ES-I3 (cell line): Measurements from ENCODE around the gene INTS6L.
A peak's percentile ranks its signal among the peaks of the same experiment; 100 is the strongest.

Experiments used
- H3K36me3 ChIP-seq: 2 replicates; pipeline ENCODE4 v1.6.1; 2013; ENCODE audit warnings: mild to moderate bottlenecking, low read length, control low read depth, moderate library complexity; ENCODE audit not compliant: insufficient read depth
- H3K4me1 ChIP-seq: 2 replicates; pipeline ENCODE4 v1.6.1; 2013; ENCODE audit warnings: mild to moderate bottlenecking, control low read depth, low read length; ENCODE audit not compliant: insufficient read depth
- H3K9ac ChIP-seq: 2 replicates; pipeline ENCODE4 v1.6.1; 2013; ENCODE audit warnings: low read depth, mild to moderate bottlenecking, low read length, moderate library complexity
- H3K9me3 ChIP-seq: 2 replicates; pipeline ENCODE4 v1.6.1; 2013; ENCODE audit warnings: mild to moderate bottlenecking, low read length, moderate library complexity; ENCODE audit not compliant: control insufficient read depth, insufficient read depth

INTS6L gene, protein sequence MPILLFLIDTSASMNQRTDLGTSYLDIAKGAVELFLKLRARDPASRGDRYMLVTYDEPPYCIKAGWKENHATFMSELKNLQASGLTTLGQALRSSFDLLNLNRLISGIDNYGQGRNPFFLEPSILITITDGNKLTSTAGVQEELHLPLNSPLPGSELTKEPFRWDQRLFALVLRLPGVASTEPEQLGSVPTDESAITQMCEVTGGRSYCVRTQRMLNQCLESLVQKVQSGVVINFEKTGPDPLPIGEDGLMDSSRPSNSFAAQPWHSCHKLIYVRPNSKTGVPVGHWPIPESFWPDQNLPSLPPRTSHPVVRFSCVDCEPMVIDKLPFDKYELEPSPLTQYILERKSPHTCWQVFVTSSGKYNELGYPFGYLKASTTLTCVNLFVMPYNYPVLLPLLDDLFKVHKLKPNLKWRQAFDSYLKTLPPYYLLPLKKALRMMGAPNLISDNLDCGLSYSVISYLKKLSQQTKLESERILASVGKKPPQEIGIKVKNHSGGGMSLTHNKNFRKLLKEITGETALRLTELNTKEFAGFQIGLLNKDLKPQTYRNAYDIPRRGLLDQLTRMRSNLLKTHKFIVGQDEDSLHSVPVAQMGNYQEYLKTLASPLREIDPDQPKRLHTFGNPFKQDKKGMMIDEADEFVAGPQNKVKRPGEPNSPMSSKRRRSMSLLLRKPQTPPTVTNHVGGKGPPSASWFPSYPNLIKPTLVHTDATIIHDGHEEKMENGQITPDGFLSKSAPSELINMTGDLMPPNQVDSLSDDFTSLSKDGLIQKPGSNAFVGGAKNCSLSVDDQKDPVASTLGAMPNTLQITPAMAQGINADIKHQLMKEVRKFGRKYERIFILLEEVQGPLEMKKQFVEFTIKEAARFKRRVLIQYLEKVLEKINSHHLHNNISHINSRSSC

DNA sequence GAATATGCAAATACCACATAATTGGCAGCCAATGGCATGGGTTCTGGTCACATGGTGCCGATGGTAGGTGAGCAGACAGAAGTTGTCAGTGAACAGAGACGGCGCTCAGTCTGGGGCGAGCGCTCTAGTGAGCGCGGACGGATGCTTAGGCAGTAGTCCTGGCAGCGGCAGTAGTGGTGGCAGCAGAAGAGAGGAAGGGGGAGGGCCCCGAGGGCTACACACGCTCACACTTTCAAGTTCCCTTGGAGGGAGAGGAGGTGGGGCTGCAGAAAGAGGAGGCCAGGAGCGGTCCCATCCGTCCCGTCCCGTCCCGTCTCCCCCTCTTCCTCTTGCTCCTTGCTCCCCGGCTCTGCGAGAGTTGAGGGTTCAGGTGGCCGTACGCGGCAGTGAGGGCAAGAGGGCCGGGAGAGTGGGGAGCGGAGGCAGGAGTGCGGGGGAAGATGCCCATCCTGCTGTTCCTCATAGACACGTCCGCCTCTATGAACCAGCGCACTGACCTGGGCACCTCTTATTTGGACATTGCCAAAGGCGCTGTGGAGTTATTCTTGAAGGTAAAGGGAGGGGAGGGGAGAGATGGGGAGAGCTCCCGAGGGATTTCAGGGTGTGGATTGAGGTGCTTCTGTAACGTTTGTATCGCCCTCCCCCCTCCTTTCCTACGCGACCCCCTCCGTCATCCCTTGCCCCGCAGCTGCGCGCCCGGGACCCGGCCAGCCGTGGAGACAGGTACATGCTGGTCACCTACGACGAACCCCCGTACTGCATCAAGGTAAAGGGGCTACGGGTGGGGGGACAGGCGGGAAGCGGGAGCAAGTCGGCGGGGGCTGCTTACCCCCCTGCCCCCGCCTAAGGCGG lies at the start of gene INTS6L:
Gene INTS6L (plus strand): TSS at position 108 of the 852 bp plus-strand sequence. CDS start 333 bp downstream, at position 441.
- no peaks in the 10 kb centered on the region for H3K9me3 ChIP-seq
- H3K4me1 ChIP-seq, result peaks cover 5% of the 10 kb centered on the region; the same call in 1 of the 2 replicates
- H3K36me3 ChIP-seq, result no peaks in the 10 kb centered on the region
- H3K9ac ChIP-seq, result peak within 1 kb of the TSS; percentile 75

DNA sequence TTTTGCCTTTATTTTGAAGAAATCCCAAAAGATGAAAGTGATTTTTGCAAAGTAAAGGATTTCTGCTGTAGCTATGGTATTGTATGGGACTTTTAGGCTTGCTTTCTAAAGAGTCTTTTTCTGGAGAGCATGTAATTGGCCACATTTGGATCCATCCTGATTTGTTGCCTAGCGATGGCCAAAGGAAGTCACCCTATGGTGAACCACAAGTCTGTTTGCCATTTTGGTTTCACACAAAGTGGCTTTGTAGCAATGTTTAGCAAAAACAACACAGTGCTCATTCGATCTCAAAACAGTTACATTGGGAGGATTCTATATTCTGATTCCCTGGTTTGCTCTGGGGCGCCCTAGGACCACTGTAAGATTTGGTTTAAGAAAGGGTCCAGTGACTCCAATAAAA lies 44.1 kb upstream of the INTS6L start:
- H3K9me3 ChIP-seq, result no peaks in the 10 kb centered on the region
- no peaks in the 10 kb centered on the region for H3K4me1 ChIP-seq
- no peaks in the 10 kb centered on the region for H3K36me3 ChIP-seq
- no peak overlapping the region for H3K9ac ChIP-seq

DNA sequence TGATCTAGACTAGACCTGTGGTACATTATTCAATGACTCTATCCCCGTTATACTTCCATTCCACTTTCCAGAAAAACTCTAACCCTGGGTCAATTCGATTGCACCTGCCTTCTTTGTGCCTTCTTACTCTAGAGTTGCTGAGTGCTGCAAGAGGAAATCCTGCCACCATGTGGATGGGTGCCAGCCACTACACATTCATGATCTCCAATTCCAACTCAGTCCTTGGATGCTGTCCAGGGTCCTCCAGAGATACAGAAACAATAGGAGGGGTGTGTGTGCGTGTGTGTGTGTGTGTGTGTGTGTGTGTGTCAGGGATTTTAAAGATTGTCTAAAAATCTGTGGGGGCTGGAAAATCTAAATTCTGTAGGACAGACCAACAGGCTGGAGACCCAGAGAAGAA lies 42.9 kb upstream of the INTS6L start:
- Histone ChIP-seq H3K4me1 (no peaks in the 10 kb centered on the region), H3K36me3 (no peaks in the 10 kb centered on the region), H3K9me3 (no peaks in the 10 kb centered on the region), H3K9ac (no peak overlapping the region)

DNA sequence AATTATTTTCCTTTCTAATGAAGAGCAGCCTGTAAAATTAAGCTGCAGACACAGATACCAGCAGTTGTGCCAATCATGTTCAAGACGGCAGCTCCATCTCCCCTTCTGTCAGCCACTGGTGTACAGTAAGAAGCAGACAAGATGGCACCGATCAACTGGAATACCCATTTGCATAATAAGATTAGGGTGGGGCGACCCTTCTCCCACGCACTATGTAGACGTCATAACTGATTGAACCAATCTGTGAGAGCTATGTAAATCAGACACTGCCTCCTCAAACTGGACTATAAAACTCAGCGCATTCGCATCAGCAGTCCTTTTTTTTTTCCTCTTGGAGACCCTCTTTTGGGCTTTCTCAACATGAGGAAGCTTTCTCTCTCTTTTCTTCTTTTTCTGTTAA lies 40.4 kb upstream of the INTS6L start:
- H3K9ac ChIP-seq, result no peak overlapping the region
- H3K4me1 ChIP-seq, result no peaks in the 10 kb centered on the region
- no peaks in the 10 kb centered on the region for H3K9me3 ChIP-seq
- H3K36me3 ChIP-seq, result no peaks in the 10 kb centered on the region

DNA sequence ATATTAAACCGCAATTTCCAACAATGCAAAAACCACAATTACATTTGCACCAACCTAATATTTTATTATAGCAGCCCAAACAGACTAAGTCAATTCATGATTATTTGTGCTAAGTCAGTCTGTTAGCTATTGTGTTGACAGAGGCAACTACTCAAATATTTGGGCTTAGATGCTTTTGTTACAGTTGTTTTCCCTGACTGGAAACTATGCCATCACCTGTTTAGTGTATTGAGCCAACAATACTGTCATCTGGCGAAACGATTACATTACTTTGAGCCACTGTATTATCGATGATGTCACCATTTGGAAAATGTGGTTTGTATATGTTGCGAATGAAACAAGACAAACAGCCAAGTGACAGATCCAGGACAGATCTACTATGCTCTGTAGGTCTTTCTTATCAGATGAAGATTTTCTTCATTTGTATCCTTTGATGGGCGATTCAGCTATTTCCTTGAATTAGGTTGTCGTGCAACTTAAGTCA lies 38.7 kb upstream of the INTS6L start:
- Histone ChIP-seq H3K4me1 (no peaks in the 10 kb centered on the region), H3K9ac (no peak overlapping the region), H3K9me3 (no peaks in the 10 kb centered on the region), H3K36me3 (no peaks in the 10 kb centered on the region)

DNA sequence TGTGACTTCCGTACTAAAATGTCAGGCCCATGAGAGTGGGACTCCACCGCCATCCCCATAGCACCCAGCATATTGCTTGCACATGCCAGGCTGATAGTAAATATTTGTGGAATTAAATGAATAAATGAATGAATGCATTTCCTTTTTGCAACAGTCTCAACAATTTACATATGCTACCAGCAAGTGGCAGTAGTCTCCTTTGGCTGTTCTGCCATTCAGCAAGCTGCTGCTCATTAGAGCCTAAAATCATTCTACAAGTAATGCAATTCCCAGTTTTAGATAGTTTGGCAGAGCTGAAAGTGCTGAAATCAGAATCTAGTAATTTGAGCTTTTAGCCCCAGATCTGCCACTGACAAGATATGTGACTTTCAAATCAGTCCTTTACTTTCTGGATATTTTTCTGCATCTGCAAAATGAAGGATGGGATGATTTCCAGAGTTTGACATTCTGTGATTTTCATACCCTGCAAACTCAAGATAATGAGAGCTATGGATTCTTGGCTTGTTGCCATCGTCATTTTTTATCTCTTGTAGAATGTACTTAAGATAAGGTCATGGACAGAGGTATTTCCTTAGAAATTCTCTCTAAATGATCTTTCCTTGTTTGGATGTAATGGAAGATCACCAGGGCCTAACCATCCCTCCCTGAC lies 35.7 kb upstream of the INTS6L start:
- Histone ChIP-seq H3K36me3 (no peaks in the 10 kb centered on the region), H3K9me3 (no peaks in the 10 kb centered on the region), H3K4me1 (no peaks in the 10 kb centered on the region), H3K9ac (no peak overlapping the region)

DNA sequence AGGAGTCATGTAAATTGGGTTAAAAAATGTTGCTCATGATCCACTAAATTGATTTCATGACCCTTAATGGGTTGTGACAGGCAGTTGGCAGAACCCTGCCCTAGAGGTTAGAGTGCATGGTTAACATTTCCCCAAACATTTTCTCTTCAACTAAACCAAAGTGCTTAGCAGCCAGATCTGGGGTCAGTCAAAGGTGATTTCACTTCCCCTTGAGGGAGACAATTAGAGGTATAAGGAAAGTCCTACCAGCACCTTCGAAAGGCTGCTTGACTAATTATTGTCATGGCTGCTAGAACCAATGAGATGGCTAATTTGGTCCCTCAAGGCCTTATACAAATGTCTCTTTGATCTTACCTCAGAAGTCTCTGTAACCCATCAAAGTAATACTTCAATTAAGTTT lies 30.9 kb upstream of the INTS6L start:
- Histone ChIP-seq H3K9ac (no peak overlapping the region), H3K36me3 (no peaks in the 10 kb centered on the region), H3K4me1 (no peaks in the 10 kb centered on the region), H3K9me3 (no peaks in the 10 kb centered on the region)

DNA sequence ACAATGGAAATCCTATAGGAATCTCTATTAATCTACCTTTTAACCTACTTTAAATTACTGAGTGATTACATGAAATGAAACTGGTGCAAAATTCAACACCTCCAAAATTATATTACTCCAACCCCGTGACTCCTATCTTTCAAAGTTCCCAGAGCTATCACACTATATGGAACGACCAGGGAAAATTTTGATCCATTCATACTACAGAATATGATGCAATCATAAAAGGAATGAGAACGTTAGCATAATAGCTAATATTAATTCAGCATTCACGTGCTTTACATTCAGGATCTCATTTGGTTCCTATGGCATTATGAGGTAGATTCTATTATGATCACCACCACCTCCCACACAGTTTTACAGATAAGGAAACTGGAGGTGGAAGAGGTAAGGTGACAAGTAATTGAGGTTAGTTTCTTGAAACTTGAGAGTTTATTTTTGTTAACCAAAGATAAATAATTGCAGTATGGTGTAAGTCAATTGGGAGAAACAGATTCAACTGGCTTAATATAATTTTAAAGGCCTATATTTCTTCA lies 29.4 kb upstream of the INTS6L start:
- Histone ChIP-seq H3K9ac (no peak overlapping the region), H3K9me3 (no peaks in the 10 kb centered on the region), H3K36me3 (no peaks in the 10 kb centered on the region), H3K4me1 (no peaks in the 10 kb centered on the region)

DNA sequence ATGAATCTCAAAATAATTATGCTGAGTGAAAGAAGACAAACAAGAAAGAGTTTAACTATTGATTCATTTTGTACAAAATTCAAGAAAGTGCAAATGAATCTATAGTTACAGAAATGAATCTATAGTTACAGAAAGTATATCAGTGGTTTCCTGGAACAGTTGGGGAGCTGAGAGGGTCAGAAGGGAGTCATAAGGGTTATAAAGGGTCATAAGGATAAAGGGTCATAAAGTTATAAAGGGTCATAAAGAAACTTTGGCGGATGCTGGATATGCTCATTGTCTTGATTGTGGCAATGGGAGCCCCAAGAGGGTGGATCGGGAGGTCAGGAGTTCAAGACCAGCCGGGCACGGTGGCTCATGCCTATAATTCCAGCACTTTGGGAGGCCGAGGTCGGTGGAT lies 26.0 kb upstream of the INTS6L start:
- Histone ChIP-seq H3K4me1 (no peaks in the 10 kb centered on the region), H3K36me3 (no peaks in the 10 kb centered on the region), H3K9ac (no peak overlapping the region), H3K9me3 (no peaks in the 10 kb centered on the region)

DNA sequence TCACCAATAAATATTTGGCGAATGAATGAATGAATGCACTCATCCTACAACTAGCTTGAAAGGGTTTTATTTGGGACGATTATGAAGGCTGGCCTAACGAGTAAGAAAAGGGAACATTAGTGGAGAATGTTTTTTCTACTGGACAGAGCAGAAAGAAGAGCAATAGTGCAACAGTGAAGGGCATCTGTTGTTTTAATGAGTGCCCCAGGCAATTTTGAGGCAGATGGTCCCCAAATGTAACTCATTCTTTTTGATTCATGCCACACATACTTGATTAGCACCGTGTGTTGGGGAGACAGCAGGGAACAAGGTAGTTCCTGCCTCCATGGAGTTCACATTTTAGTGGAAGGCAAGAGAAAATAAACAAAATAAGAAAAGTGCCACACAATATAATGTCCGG lies 22.7 kb upstream of the INTS6L start:
- H3K9me3 ChIP-seq, result no peaks in the 10 kb centered on the region
- H3K4me1 ChIP-seq, result no peaks in the 10 kb centered on the region
- H3K36me3 ChIP-seq, result no peaks in the 10 kb centered on the region
- no peak overlapping the region for H3K9ac ChIP-seq

DNA sequence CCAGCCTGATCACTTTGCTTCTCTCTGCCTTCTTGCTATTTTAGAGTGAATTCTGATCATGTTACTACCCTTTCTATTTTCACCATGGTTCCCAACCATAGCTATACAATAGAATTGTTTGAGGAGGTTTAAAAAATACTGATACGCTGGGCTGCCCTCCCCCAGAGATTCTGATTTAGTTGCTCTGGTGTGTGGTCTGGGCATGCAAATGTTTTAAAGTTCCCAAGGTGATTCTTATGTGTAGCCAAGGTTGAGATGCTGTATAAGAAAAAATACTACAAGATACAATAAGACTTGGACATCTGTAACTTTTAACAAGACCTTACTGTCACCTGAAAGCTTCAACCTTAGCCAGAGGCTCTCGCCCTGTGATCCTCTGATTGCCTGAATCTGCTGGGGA lies 22.2 kb upstream of the INTS6L start:
- Histone ChIP-seq H3K9ac (no peak overlapping the region), H3K4me1 (no peaks in the 10 kb centered on the region), H3K36me3 (no peaks in the 10 kb centered on the region), H3K9me3 (no peaks in the 10 kb centered on the region)

DNA sequence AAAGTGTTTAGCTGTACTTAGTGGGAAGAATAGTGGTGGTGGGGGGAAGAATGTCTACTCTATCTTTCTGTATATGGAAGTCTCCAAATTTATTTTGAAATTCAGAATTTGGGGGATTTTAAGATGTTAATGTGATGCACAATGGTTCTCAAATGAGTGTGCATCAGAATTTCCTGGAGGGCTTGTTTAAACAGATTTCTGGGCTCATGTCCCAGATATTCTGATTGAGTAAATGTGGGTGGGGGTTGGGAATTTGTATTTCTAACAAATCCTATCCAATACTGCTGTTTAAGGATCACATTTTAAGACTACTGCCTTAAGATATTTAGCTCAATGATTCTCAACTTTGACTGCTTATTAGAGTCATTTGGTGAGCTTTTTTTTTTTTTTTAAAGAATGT lies 15.1 kb upstream of the INTS6L start:
- Histone ChIP-seq H3K9me3 (no peaks in the 10 kb centered on the region), H3K4me1 (no peaks in the 10 kb centered on the region), H3K9ac (no peak overlapping the region), H3K36me3 (no peaks in the 10 kb centered on the region)

DNA sequence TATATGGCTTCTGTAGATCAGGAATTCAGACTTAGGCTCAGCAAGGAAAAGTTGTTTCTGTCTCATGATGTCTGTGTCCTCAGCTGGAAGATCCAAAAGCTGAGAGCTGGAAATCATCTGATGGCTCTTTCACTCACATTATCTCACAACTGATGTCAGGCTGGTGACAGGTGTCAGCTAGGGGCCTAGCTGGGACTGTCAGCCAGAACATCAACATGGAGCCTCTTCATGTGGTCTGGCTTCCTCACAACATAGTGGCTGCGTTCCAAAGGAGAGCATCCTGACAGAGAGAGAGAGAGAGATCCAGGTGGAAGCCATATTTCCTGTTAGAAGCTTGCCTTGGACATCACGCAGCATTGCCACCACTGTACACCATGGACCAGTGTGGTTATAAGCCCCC lies 10.6 kb upstream of the INTS6L start:
- no peaks in the 10 kb centered on the region for H3K4me1 ChIP-seq
- H3K9ac ChIP-seq, result no peak overlapping the region
- no peaks in the 10 kb centered on the region for H3K9me3 ChIP-seq
- H3K36me3 ChIP-seq, result no peaks in the 10 kb centered on the region
